ENCODE data around the gene WDR48.

The WDR48 gene

GRCh38 chr3:39125841-39126500 lies 74.2 kb downstream of the WDR48 start:
- DNase-seq = peak; percentile 61

GRCh38 chr3:39126532-39127071 lies 74.8 kb downstream of the WDR48 start:
- peak; percentile 68 for DNase-seq

- DNase-seq = no peak
Observed at GRCh38 chr3:39127269-39127907, 75.6 kb downstream of the WDR48 start.

DNA sequence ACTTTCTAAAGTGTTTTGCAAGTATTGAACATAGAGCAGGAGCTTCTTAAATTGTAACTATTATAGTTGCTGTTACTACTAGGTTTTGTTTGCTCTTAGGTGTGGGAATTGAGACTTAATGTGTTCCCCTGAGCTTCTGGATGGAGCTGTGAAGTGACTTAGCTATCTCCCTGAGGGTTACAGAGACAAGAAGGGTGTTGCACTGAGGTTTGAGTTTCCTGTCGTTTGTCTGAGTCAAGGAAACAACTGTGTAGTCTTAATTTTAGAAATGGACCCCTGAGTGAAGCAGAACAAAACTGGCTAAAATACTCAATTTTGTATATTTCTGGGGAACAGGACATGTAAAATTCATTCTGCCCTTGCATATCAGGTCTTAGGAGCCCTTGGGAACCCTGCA lies 76.1 kb downstream of the WDR48 start:
- no peak for DNase-seq

- DNase-seq = no peak
Observed at GRCh38 chr3:39128951-39129350, 77.1 kb downstream of the WDR48 start.

- DNase-seq = no peak
Observed at GRCh38 chr3:39130026-39130425, 78.2 kb downstream of the WDR48 start.

GRCh38 chr3:39130693-39131265 lies 79.0 kb downstream of the WDR48 start:
- no peak for DNase-seq

- DNase-seq = no peak
Observed at GRCh38 chr3:39132096-39133092, 80.6 kb downstream of the WDR48 start.

DNA sequence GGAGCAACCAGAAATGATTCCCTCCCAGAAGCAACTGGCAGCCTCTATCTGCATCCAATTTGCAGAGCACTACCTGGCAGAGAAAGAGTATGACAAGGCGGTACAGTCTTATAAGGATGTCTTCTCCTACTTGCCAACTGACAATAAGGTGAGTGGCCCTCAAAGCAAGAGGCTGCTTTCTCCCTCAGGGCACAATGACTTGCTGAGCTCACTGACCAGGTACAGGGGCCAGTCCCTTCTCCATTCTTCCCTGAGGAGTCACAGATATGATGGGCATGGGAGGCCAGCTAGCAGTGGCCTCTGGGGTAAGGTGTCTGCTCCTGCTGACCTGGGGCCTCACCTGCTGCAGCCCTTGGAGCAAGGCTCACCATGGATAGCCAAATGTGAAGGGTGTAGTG lies 81.3 kb downstream of the WDR48 start:
- no peak for DNase-seq

- DNase-seq = no peak
Observed at GRCh38 chr3:39133822-39134221, 82.0 kb downstream of the WDR48 start.

DNA sequence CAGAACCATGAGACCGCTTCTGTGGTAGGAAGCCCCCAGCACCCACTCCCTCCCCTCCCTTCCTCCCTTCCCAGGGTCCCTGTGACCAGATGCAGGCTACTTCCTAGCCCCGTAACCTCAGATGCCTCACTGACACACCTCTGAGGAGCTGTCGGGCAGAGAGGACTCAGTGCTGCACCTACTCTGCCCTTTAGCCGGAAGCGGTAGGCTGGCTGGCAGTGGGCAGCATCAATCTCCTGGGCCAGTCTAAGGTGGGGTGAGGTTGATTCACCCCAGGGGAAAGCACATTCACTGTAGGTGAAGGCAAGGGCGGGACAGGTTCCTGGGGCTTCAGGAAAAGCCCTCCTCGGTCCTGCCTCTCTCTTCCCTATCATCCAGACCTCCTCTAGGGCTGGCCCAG lies 82.5 kb downstream of the WDR48 start:
- DNase-seq = no peak

GRCh38 chr3:39135170-39135805 lies 83.5 kb downstream of the WDR48 start:
- DNase-seq = no peak

DNA sequence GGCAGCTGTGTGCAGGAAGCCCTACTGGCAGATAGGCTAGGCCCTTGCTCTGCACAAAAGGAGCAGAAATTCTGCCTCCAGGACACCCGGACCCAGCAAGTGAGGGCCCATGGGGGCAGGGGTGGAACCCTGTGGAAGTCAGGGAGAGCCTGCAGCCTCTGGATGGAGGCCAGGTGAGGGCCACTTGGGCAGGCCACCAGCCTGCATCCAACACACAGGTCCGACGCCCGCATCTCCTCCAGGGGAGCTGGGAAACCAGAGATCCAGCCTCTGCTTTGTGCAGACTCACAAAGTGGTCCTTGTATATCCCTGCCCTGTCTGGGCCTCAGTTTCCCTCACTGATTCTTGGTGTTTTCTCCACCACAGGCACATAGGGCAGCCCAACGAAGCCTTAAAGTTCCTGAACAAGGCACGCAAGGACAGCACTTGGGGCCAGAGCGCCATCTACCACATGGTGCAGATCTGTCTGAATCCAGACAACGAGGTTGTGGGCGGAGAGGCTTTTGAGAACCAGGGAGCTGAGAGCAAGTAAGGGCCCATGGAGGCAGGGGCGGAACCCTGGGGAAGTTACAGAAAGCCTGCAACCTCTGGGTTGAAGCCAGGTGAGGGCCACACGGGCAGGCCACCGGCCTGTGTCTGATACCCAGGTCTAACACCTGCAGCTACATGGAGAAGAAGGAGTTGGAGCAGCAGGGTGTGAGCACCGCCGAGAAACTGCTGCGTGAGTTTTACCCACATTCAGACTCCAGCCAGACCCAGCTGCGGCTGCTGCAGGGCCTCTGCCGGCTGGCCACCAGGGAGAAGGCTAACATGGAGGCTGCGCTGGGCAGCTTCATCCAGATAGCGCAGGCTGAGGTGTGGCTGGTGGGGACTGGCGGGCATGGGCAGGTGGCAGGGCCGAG lies 85.0 kb downstream of the WDR48 start:
- DNase-seq = no peak

DNA sequence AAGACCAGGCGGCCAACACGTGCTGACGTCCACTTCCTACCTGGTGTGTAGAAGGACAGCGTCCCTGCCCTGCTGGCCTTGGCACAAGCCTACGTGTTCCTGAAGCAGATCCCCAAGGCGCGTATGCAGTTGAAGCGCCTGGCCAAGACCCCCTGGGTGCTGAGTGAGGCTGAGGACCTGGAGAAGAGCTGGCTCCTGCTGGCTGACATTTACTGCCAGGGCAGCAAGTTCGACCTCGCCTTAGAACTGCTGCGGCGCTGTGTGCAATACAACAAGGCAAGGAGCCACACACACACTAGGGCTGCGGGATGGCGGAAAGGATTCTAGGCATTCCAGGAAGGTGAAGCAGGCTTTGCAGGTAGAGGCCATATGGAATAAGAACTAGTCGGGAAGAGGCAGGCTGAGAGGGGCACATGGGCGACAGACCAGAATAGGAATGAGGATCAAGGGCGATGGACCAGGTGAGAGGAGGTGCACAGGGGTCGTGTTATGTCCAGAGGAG lies 85.7 kb downstream of the WDR48 start:
- DNase-seq = no peak

DNA sequence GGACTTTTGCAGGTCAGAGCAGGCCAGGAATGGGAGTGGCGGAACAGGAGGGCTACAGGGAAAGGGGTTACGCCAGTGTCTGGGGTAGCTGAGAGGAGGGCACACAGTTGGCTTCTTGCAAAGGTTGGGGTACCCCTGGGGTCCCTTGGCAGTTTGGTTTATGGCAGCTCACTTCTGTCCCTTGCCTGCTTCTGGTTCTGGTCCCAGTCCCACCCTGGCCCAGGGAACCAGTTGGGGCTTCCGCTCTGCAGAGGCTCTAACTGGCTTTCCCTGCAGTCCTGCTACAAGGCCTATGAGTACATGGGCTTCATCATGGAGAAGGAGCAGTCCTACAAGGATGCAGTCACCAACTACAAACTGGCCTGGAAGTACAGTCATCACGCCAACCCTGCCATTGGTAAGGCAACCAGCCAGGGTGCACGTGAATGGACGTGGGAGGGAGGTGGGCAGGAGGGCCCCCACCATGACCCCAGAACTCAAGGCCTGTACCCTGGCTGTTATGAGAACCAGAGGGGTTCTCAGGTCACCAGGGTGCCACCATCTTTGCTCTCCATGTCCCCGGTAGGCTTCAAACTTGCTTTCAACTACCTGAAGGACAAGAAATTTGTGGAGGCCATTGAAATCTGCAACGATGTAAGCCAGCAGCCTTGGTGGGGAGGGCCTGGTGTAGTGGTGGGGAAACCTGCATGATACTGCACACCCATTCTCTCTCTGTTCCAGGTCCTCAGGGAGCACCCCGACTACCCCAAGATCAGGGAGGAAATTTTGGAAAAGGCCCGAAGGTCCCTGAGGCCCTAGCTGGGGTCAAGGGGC lies 86.4 kb downstream of the WDR48 start:
- no peak for DNase-seq

DNA sequence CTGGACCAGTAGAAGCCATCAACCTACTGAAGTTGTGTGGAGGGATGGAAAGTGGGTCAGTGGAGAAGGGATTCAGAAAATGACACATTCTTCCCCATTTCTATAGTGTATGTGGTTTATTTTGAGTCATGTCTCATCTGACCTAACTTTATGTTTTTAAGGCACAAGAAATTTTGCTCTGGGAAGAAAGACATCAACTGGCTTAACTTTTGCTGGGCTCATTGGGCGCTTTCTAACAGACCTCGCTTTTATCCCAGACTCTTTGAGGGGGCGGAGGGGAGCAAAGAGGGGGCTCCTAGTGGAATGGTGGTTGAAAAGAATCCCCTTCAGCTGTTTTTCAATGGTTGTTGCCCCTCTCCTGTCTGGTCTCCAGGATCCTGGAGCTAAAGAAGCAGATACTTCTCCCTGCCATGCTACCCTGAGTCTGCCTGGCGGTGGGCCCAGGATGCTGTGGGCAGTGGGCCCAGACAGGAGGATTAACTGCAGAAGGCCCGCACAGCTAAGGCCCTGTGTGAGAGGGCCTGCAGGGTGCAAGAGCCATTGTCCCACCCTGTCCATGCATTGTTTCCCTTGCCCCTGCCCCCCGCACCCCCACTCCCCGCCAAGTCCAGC lies 87.1 kb downstream of the WDR48 start:
- peak; percentile 31 for DNase-seq

GRCh38 chr3:39139442-39139841 lies 87.6 kb downstream of the WDR48 start:
- no peak for DNase-seq

GRCh38 chr3:39140341-39140971 lies 88.6 kb downstream of the WDR48 start:
- DNase-seq = no peak
